ENCODE measurements around the gene RPS14.

Gene RPS14

GRCh38 chr5:150451594-150451993, 2.1 kb upstream of the RPS14 start:
- no peak overlapping the region for H3K27ac ChIP-seq

DNA sequence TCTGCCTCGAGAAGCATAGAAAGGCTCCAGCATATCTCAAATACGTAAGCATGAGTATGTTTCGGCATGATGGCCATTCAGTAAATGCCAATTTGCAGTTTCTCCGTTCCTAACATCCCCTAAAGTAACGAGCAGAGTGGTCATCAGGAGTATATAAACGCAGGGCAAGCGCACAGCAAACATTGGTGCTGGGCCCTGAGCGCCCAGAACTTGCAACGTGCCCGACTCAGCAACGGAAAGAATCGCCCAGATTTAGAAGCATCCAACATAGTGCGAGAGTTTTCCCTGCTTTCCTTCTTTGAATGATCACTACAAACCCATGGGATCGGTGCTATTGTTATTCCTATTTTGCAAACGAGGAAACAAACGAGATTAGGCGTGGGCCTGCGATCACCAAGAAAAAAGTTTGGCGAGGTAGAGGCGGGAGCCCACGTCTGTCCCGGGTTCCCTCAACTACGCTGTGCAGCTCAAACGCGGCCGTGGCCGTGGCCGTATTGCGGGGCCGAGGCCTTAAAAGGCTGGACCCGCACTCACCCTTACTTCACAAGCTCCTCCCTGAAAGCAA, 505 bp downstream of the RPS14 start:
- H3K27ac ChIP-seq, result peak overlapping the region; percentile 94
- TF ChIP-seq CTCF (conservative IDR thresholded peaks at IDR 0.05), result no peak

More at GRCh38 chr5:150451594-150451993, 2.1 kb upstream of the RPS14 start:
- no peak for TF ChIP-seq CTCF (conservative IDR thresholded peaks at IDR 0.05)

- peak overlapping the region; percentile 94 for H3K27ac ChIP-seq
- TF ChIP-seq CTCF (conservative IDR thresholded peaks at IDR 0.05), result no peak
Observed at GRCh38 chr5:150448334-150448733, 1.2 kb downstream of the RPS14 start.

DNA sequence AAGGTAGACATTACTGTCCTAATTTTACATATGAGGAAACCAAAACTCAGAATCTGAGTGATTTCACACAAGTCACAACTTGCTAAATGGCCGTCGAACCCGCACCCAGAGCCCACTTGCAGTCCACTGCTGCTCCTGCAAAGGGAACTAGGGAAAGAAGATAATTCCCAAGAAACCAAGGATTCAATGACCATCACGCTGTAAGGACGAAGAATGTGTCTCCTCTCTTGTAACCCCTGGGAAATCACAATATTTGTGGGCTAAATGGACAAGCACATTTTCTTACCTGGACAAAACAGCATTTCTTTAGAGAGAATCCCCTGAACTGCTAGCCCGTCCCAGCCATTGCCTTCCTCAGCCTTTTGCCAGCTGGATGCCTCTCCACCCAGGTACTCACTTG, 2.4 kb downstream of the RPS14 start:
- peak overlapping the region; percentile 94; the same call in 1 of the 2 replicates for H3K27ac ChIP-seq
- TF ChIP-seq CTCF (conservative IDR thresholded peaks at IDR 0.05), result no peak

DNA sequence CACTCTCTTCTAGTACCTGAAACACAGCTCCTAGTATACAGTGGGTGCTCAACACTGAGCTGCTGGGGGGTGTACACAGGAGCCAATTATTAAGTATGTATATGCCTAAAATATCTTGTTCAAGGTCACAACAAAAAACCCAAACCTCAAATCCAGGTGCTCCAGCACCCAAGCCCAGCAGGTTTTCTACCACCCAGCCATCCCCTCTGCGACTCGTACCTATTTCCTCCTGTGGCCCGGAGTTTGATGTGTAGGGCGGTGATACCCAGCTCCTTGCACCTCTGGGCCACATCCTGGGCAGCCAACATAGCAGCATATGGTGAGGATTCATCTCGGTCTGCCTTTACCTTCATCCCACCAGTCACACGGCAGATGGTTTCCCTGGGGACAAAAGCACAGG, 3.0 kb downstream of the RPS14 start:
- TF ChIP-seq CTCF (conservative IDR thresholded peaks at IDR 0.05), result no peak
- H3K27ac ChIP-seq, result no peak overlapping the region

DNA sequence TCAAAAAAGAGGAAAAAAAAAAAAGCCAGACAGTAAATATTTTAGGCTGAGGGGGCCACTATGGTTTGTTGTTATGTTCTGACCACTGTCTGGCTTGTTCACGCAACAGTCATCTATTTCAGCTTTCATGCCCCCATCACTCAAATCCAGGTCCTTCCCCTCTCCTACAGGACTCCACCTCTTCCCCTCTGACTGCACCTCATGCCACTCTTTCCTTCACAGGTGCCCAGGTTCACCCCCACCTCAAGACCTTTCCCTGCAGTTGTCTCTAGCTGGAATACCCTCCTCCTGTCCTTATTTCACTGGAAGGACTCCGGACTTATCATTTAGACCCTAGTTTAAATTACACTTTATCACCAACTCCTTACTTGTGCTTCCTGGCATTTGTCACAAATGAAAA, 3.5 kb downstream of the RPS14 start:
- no peak overlapping the region for H3K27ac ChIP-seq
- no peak for TF ChIP-seq CTCF (conservative IDR thresholded peaks at IDR 0.05)

GRCh38 chr5:150444770-150445169, 4.8 kb downstream of the RPS14 start:
- H3K27ac ChIP-seq, result no peak overlapping the region
- no peak for TF ChIP-seq CTCF (conservative IDR thresholded peaks at IDR 0.05)

Data from VCaP (cell line).